OCI-LY3 (cell line): ENCODE data around the gene MAMLD1.

Source experiments
- CTCF ChIP-seq: fragments of 200-600, 300-600 bp; sonication (generic); IDR thresholded peaks from 2 replicates; pipeline ENCODE4 v1.5.1; 2014; ENCODE audit warnings: antibody characterized with exemption, low read length, low read depth
- EZH2phosphoT487 ChIP-seq: fragments of 200-600 bp; shearing (Covaris generic); IDR thresholded peaks from 2 replicates; pipeline ENCODE4 v1.6.1; 2018; ENCODE audit warnings: antibody characterized with exemption, mixed run types, low read depth

GRCh38 chrX:150544222-150544787, 181.2 kb downstream of the MAMLD1 start:
- peak; percentile 49 for TF ChIP-seq CTCF
- no peak for TF ChIP-seq EZH2phosphoT487
